Mesenchymal stem cell (in vitro differentiated cells and primary cell): ENCODE measurements around the gene UNC13B.

Source experiments
- DNase-seq: peaks from one replicate; pipeline ENCODE4 v3.0.0-alpha.2; 2013
- H2AFZ ChIP-seq: one replicate; pipeline ENCODE4 v1.6.1; 2013; ENCODE audit warnings: low read depth, mild to moderate bottlenecking, control low read depth, inconsistent platforms, low read length, moderate library complexity
- H2AK5ac ChIP-seq: 2 replicates; pipeline ENCODE4 v1.6.1; 2013; ENCODE audit warnings: low read length, moderate library complexity, mild to moderate bottlenecking, inconsistent platforms; ENCODE audit not compliant: severe bottlenecking
- H2BK120ac ChIP-seq: one replicate; pipeline ENCODE4 v1.6.1; 2013; ENCODE audit warnings: low read depth, mild to moderate bottlenecking, inconsistent platforms, low read length, moderate library complexity
- H2BK12ac ChIP-seq, 2 experiments: one replicate each; pipeline ENCODE4 v1.6.1; 2013; ENCODE audit warnings: inconsistent platforms in 2 of 2, low read length in 2 of 2, mild to moderate bottlenecking in 2 of 2, moderate library complexity in 2 of 2, control low read depth in 1 of 2
- H2BK15ac ChIP-seq: one replicate; pipeline ENCODE4 v1.6.1; 2013; ENCODE audit warnings: mild to moderate bottlenecking, low read depth, inconsistent platforms; ENCODE audit not compliant: poor library complexity, severe bottlenecking
- H2BK5ac ChIP-seq: 2 replicates; pipeline ENCODE4 v1.6.1; 2013; ENCODE audit warnings: low read depth, mild to moderate bottlenecking, low read length, control low read depth, inconsistent platforms; ENCODE audit not compliant: poor library complexity, severe bottlenecking
- H3K14ac ChIP-seq, 2 experiments: one replicate each; pipeline ENCODE4 v1.6.1; 2013; ENCODE audit warnings: inconsistent platforms in 2 of 2, low read length in 2 of 2, control low read depth in 1 of 2, mild to moderate bottlenecking in 1 of 2, moderate library complexity in 1 of 2
- H3K18ac ChIP-seq, 2 experiments: one replicate each; pipeline ENCODE4 v1.6.1; 2013; ENCODE audit warnings: inconsistent platforms in 2 of 2, low read length in 2 of 2, control low read depth in 1 of 2, low read depth in 1 of 2, mild to moderate bottlenecking in 1 of 2
- H3K23ac ChIP-seq, 2 experiments: one replicate each; pipeline ENCODE4 v1.6.1; 2013; ENCODE audit warnings: inconsistent platforms in 2 of 2, low read length in 2 of 2, mild to moderate bottlenecking in 2 of 2, moderate library complexity in 2 of 2, control low read depth in 1 of 2
- H3K27ac ChIP-seq: 2 replicates; pipeline ENCODE4 v1.5.1; 2013; ENCODE audit warnings: mild to moderate bottlenecking, moderate library complexity, low read length, control low read depth, inconsistent platforms; ENCODE audit not compliant: poor library complexity, severe bottlenecking
- H3K27me3 ChIP-seq, 2 experiments: 2 replicates each; pipeline versions ENCODE4 v1.6.1 to v1.7.0; 2013; ENCODE audit warnings: low read length in 2 of 2, mild to moderate bottlenecking in 2 of 2, moderate library complexity in 2 of 2, control low read depth in 1 of 2, inconsistent platforms in 1 of 2; ENCODE audit not compliant: control insufficient read depth in 1 of 2, insufficient read depth in 1 of 2
- H3K36me3 ChIP-seq, 2 experiments: 2 replicates each; pipeline versions ENCODE4 v1.6.1 to v1.7.0; 2013; ENCODE audit warnings: low read length in 2 of 2, control low read depth in 1 of 2, inconsistent platforms in 1 of 2, low read depth in 1 of 2, mild to moderate bottlenecking in 1 of 2; ENCODE audit not compliant: insufficient read depth in 2 of 2, control insufficient read depth in 1 of 2
- H3K4ac ChIP-seq, 2 experiments: one replicate each; pipeline ENCODE4 v1.6.1; 2013; ENCODE audit warnings: inconsistent platforms in 2 of 2, low read length in 2 of 2, mild to moderate bottlenecking in 2 of 2, moderate library complexity in 2 of 2, control low read depth in 1 of 2, low read depth in 1 of 2
- H3K4me1 ChIP-seq: 2 replicates; pipeline ENCODE4 v1.6.1; 2013; ENCODE audit warnings: low read depth, low read length, control low read depth; ENCODE audit not compliant: control insufficient read depth, insufficient read depth
- H3K4me2 ChIP-seq: 2 replicates; pipeline ENCODE4 v1.6.1; 2013; ENCODE audit warnings: low read length, mild to moderate bottlenecking, inconsistent platforms; ENCODE audit not compliant: poor library complexity, severe bottlenecking
- H3K4me3 ChIP-seq, 2 experiments: 2 replicates each; pipeline versions ENCODE4 v1.5.1 to v1.7.0; 2013; ENCODE audit warnings: low read length in 2 of 2, mild to moderate bottlenecking in 2 of 2, control low read depth in 1 of 2, low read depth in 1 of 2; ENCODE audit not compliant: insufficient read depth in 1 of 2
- H3K79me1 ChIP-seq: replicated peaks from 2 replicates; pipeline ENCODE4 v1.6.1; 2013; ENCODE audit warnings: mild to moderate bottlenecking, control low read depth, low read length, inconsistent platforms; ENCODE audit not compliant: poor library complexity, severe bottlenecking
- H3K9ac ChIP-seq: 2 replicates; pipeline ENCODE4 v1.7.0; 2013; ENCODE audit warnings: mild to moderate bottlenecking, low read length, moderate library complexity
- H3K9me3 ChIP-seq: 2 replicates; pipeline ENCODE4 v1.7.0; 2013; ENCODE audit warnings: mild to moderate bottlenecking, low read length; ENCODE audit not compliant: control insufficient read depth
- H4K8ac ChIP-seq: one replicate; pipeline ENCODE4 v1.6.1; 2013; ENCODE audit warnings: inconsistent platforms, mild to moderate bottlenecking, low read length, moderate library complexity
- H4K91ac ChIP-seq: one replicate; pipeline ENCODE4 v1.6.1; 2013; ENCODE audit warnings: mild to moderate bottlenecking, low read length, inconsistent platforms
- WGBS: methylation state at CpG from one replicate; pipeline ENCODE4 v1.1.7; 2013; ENCODE audit warnings: mixed read lengths; 5-methylcytosine and 5-hydroxymethylcytosine counted together

The UNC13B gene

DNA sequence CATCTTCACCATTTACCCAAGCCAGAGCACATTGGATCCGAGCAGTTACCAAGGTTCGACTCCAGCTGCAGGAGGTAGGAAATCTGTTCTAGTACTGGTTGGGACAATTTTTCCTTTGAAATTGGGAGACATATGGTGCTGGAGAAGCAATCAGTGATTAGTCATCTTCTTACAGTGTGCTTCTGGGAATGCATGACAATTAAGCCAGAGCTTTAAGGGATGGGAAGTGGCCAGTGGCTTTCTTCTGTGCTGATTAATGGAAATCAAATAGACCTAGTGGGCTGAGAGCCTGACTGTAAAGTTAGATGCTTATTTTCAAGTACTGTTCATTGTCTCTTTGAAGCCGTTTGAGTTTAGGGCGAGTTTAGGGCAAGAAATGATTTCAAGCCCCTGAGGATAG, 152.1 kb downstream of the UNC13B start:
- no peak overlapping the region for H3K27ac ChIP-seq
- H2AK5ac ChIP-seq: no peak overlapping the region
- WGBS: over 99% methylated on average over 4 of the region's 4 CpGs

DNA sequence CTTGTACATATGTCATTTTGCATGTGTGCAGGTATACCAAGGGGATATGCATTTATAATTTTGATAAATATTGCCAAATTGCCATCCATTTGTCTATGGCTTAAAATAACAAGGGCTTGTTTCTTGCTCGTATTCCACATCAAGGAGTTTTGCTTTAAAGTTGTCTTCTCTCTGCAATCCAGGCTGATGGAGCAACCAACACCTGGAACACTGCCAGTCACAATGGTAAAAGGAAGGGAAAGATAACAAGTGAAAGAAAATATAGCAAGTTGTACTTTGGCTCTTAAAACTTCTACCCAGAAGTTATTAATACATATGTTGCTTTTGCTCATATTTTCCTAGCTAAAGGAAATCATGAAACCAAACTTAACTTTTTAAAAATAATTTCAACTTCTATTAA, 156.9 kb downstream of the UNC13B start:
- 78% methylated on average over 1 of the region's 1 CpG for WGBS
- Histone ChIP-seq H3K79me1 (no peaks in the 10 kb centered on the region), H3K4me2 (no peak overlapping the region), H2BK12ac (no peak overlapping the region), H2AK5ac (no peak overlapping the region), H3K36me3 (peaks cover 0 to 2% of the 10 kb centered on the region in 2 experiments), H2BK120ac (no peak overlapping the region), H4K91ac (no peak overlapping the region), H3K27me3 (no peaks in the 10 kb centered on the region), H3K9ac (no peak overlapping the region), H3K9me3 (no peaks in the 10 kb centered on the region), H3K4me3 (no peak overlapping the region), H2AFZ (no peak overlapping the region), H2BK5ac (no peak overlapping the region), H3K14ac (no peak overlapping the region), H3K4me1 (no peaks in the 10 kb centered on the region), H4K8ac (no peak overlapping the region), H3K18ac (no peak overlapping the region), H3K27ac (no peak overlapping the region), H2BK15ac (no peak overlapping the region), H3K4ac (no peak overlapping the region), H3K23ac (no peak overlapping the region)
- DNase-seq: no peak

More for the DNA sequence above, 152.1 kb downstream of the UNC13B start:
- Histone ChIP-seq H3K18ac (no peak overlapping the region), H2BK12ac (no peak overlapping the region), H3K9me3 (no peaks in the 10 kb centered on the region), H3K14ac (no peak overlapping the region), H2BK120ac (no peak overlapping the region), H3K4ac (no peak overlapping the region), H3K4me1 (no peaks in the 10 kb centered on the region), H2BK15ac (no peak overlapping the region), H2BK5ac (no peak overlapping the region), H3K4me2 (no peak overlapping the region), H4K91ac (no peak overlapping the region), H3K79me1 (no peaks in the 10 kb centered on the region), H3K9ac (no peak overlapping the region), H4K8ac (no peak overlapping the region), H3K4me3 (no peak overlapping the region), H3K27me3 (no peaks in the 10 kb centered on the region), H2AFZ (no peak overlapping the region), H3K23ac (no peak overlapping the region), H3K36me3 (peaks cover 7 to 8% of the 10 kb centered on the region in 2 experiments)
- DNase-seq: peak; percentile 25

DNA sequence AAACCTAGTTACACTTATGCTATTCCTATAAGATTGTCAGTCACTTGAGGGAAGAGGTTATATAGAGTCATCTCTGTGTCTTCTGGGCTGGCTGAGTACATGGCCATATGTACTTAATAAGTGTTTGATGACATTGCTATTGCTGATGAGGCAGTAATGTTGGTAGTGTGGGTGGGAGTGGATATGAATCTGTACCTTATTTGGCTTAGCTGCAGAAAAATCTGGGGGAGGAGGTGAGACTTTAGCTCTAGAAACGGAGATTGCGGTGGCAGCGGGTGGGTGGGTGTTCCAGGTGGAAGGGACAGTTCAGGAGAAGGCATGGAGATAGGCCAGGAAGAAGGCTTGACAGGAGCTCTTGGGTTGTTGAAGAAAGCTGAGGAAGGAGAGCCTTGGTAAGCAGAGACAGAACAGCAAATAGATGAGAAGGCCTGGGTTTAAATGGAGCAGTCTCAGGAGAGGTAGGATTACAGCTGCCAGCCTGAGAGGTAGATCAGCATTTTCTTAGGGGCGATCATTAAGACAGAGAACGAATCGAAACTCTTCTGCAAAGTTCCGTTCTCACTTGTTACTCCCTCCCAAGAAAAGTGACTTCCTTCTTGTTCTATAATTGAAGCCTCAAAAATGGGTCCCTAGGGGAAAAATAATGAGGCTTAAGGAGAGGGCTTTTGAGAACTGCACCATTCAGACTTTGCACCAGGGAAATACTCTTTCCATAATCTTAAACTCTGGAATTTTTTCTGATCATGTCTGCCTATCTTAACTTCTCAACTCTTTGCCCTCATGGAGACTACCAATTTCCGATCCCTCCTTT, 160.5 kb downstream of the UNC13B start:
- Histone ChIP-seq H2BK15ac (no peak overlapping the region), H3K4me2 (no peak overlapping the region), H3K9ac (no peak overlapping the region), H3K9me3 (no peaks in the 10 kb centered on the region), H3K18ac (no peak overlapping the region), H3K4me1 (no peaks in the 10 kb centered on the region), H3K14ac (no peak overlapping the region), H3K23ac (no peak overlapping the region), H4K8ac (no peak overlapping the region), H3K4ac (no peak overlapping the region), H3K79me1 (no peaks in the 10 kb centered on the region), H2AFZ (no peak overlapping the region), H3K4me3 (no peak overlapping the region), H4K91ac (no peak overlapping the region), H3K27ac (no peak overlapping the region), H2BK120ac (no peak overlapping the region), H3K27me3 (no peaks in the 10 kb centered on the region), H2BK12ac (no peak overlapping the region), H3K36me3 (peaks cover 0 to 2% of the 10 kb centered on the region in 2 experiments), H2BK5ac (no peak overlapping the region), H2AK5ac (no peak overlapping the region)
- WGBS: 90% methylated on average over 6 of the region's 8 CpGs
- no peak for DNase-seq

DNA sequence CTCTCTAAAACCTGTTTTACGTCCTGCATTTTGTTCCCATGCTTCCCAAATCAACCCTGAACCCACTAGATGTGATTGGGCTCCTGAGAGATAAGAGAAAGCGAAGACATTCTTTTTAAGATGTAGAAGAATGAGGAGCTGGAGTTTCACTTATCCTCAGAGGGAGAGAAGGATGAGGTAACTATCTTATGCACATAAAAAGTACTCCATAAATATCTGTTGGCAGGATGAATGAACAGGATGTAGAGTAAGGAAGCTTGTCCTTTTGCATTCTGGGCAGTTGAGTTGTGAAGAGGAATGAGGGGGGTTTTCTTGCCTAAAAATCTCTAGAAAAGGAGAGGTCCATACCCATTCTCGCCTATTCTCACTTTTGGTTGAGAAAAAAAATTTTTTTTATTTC, 163.2 kb downstream of the UNC13B start:
- 94% methylated on average over 1 of the region's 3 CpGs for WGBS
- H3K27me3 ChIP-seq: no peaks in the 10 kb centered on the region
- no peaks in the 10 kb centered on the region for H3K9me3 ChIP-seq
- no peak overlapping the region for H2BK12ac ChIP-seq
- no peak overlapping the region for H3K9ac ChIP-seq
- H3K18ac ChIP-seq: no peak overlapping the region
- H3K27ac ChIP-seq: no peak overlapping the region
- H3K79me1 ChIP-seq: no peaks in the 10 kb centered on the region
- H3K4ac ChIP-seq: no peak overlapping the region
- H2BK15ac ChIP-seq: no peak overlapping the region
- H3K23ac ChIP-seq: no peak overlapping the region
- no peak overlapping the region for H2AK5ac ChIP-seq
- no peak overlapping the region for H4K8ac ChIP-seq
- H2AFZ ChIP-seq: no peak overlapping the region
- H3K4me2 ChIP-seq: no peak overlapping the region
- H4K91ac ChIP-seq: no peak overlapping the region
- peaks cover 0 to 2% of the 10 kb centered on the region in 2 experiments for H3K36me3 ChIP-seq
- no peak for DNase-seq
- no peaks in the 10 kb centered on the region for H3K4me1 ChIP-seq
- no peak overlapping the region for H3K14ac ChIP-seq
- no peak overlapping the region for H2BK120ac ChIP-seq
- H3K4me3 ChIP-seq: no peak overlapping the region
- no peak overlapping the region for H2BK5ac ChIP-seq
